ENCODE results near the gene ENGASE. TPM values are rescaled to one million over a fixed set of nuclear protein-coding genes. Genes with fewer than 3 reads are reported as not detected.

ENGASE gene
- total RNA-seq, 4 donors from 2014 or later = 29.9 to 64.8 (median 57.1) TPM

DNA sequence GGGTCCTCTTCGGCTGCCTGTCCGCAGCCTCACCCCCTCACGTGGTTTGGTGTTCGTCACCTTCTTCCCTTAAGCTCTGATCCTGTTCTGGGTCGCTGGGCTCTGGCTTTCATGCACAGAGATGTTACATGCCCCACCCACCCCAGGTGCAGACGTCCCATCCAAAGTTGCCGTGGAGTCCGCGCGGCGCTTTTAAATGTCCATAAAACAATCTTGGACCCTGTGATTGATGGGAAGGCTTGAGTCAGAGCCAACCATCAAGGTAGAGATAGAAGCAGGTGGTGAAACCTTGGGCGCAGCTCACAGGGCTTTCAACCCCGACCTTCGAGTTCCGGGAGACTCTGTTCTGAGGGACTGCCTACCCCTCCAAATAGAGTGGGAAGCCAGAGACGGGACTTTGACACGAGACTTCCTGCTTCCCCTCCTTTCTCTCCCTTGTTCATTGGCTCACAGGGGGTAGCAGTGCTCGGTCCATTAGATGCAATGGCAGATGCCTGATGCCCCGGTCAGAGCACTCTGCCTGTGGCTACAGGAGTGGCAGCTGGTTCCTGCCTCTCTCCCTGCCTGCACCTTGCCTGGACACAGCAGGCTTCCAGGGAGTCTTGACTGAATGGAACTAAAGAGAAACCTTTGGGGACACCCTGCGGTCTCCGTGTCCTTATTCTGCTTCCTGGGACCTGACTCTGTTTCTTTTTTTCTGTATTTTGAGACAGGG is 4.0 kb downstream of the ENGASE start:
- Histone ChIP-seq H3K36me3 (peaks cover 0 to 66% (median 10%) of the 10 kb centered on the region in 3 donors), H3K4me1 (peaks cover 0 to 30% (median 11%) of the 10 kb centered on the region in 4 donors), H3K4me3 (no peak overlapping the region), H3K9me3 (no peaks in the 10 kb centered on the region), H3K27me3 (no peaks in the 10 kb centered on the region), H3K27ac (no peak overlapping the region)
- 84 to 91% methylated on average over 20 to 21 of the region's 21 CpGs for WGBS, 2 donors
- TF ChIP-seq, protein P1, sequence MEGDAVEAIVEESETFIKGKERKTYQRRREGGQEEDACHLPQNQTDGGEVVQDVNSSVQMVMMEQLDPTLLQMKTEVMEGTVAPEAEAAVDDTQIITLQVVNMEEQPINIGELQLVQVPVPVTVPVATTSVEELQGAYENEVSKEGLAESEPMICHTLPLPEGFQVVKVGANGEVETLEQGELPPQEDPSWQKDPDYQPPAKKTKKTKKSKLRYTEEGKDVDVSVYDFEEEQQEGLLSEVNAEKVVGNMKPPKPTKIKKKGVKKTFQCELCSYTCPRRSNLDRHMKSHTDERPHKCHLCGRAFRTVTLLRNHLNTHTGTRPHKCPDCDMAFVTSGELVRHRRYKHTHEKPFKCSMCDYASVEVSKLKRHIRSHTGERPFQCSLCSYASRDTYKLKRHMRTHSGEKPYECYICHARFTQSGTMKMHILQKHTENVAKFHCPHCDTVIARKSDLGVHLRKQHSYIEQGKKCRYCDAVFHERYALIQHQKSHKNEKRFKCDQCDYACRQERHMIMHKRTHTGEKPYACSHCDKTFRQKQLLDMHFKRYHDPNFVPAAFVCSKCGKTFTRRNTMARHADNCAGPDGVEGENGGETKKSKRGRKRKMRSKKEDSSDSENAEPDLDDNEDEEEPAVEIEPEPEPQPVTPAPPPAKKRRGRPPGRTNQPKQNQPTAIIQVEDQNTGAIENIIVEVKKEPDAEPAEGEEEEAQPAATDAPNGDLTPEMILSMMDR (IDR thresholded peaks at IDR 0.05) = no peak
- TF ChIP-seq EP300 (IDR thresholded peaks at IDR 0.05) (no peak), POLR2A (IDR thresholded peaks at IDR 0.05) (no peak)
- DNase-seq (ENCODE audit: low spot score in 2 of 2) = no peak

DNA sequence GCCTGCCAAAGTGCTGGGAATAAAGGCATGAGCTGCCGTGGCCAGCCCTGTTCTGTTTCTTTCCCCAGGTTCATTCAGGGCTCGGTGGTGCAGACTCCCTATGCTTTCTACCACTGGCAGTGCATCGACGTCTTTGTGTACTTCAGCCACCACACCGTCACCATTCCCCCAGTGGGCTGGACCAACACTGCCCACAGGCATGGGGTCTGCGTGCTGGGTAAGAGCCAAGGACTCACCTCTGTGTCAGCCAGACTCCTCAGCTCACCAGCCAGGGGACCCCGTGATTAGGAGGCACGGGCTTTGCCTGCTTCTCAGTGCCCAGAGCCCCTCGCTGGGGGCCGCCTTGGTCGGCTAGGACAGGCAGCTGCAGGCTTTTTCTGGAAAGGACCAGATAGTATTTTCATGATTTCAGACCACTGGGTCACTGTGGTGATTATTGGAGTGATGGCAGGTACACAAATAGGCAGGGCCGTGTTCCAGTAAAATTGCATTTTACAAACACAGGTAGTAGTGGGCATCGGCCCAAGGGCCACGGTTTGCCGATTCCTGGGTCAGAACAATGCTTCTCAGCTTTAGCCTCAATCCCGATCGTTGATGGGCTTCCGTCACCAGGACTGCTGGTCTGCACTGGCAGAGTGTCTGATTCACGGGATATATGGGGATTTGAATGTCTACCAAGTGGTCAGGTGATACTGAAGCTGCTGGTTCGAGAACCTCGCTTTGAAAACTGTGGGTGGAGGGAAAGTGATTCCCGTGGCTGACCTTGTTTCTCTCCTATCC is 5.0 kb downstream of the ENGASE start:
- Histone ChIP-seq H3K36me3 (peaks cover 0 to 76% (median 10%) of the 10 kb centered on the region in 3 donors), H3K4me3 (no peak overlapping the region), H3K9me3 (no peaks in the 10 kb centered on the region), H3K27me3 (no peaks in the 10 kb centered on the region), H3K4me1 (peaks cover 0 to 24% (median 9%) of the 10 kb centered on the region in 4 donors), H3K27ac (no peak overlapping the region)
- WGBS, 2 donors = 93% methylated on average over 22 of the region's 22 CpGs
- DNase-seq (ENCODE audit: low spot score in 2 of 2) = no peak
- TF ChIP-seq, protein P1 (IDR thresholded peaks at IDR 0.05) = no peak
- no peak for TF ChIP-seq POLR2A (IDR thresholded peaks at IDR 0.05)
- no peak for TF ChIP-seq EP300 (IDR thresholded peaks at IDR 0.05)

DNA sequence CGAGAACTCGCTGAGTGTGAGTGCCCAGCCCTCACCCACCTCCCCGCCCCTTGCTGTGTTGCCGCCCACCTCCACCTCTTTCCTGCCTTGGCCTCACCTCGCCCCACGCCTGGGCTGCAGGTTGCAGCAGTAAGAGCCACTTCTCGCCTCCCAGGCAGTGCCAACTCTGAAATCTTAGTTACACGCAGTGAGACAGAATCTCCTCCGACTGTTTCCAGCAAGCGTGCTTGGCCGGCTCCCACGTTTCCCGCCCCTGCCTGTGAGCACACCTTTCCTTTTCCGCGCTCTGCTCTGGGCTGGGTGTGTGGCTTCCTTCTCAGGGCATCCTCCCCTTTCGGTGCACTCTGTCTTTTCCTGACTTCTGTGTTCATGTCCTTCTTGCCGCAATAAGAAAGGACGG is 5.7 kb downstream of the ENGASE start:
- Histone ChIP-seq H3K36me3 (peaks cover 0 to 83% (median 10%) of the 10 kb centered on the region in 3 donors), H3K9me3 (no peaks in the 10 kb centered on the region), H3K4me1 (peaks cover 0 to 22% (median 8%) of the 10 kb centered on the region in 4 donors), H3K27ac (no peak overlapping the region), H3K4me3 (no peak overlapping the region), H3K27me3 (no peaks in the 10 kb centered on the region)
- TF ChIP-seq, protein P1 (IDR thresholded peaks at IDR 0.05) = no peak
- no peak for TF ChIP-seq EP300 (IDR thresholded peaks at IDR 0.05)
- TF ChIP-seq POLR2A (IDR thresholded peaks at IDR 0.05) = no peak
- WGBS, 2 donors = 91 to 95% methylated on average over 17 to 18 of the region's 18 CpGs
- DNase-seq (ENCODE audit: low spot score in 2 of 2) = no peak

DNA sequence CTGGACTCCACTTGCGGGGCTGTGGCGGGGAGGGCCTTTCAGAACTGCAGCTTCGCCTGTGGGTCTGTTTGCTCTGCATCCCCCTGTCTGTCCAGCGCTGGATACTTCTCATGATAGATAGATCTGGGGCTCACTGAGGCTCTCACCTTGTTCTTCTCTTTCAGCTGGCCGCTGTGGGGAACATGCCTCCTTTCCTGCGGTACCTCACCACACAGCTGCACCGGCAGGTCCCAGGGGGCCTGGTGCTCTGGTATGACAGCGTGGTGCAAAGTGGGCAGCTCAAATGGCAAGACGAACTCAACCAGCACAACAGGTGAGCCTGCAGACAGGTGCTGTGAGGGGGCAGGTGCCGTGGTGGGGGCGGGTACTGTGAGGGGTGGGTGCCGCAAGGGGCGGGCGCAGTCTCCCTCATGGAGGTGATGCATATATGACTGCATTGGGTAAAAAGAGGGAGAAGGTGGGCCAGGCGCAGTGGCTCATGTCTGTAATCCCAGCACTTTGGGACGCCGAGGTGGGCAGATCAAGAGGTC is 6.2 kb downstream of the ENGASE start:
- WGBS, 2 donors = 93 to 94% methylated on average over 17 of the region's 17 CpGs
- Histone ChIP-seq H3K27me3 (no peaks in the 10 kb centered on the region), H3K4me1 (peaks cover 0 to 17% (median 3%) of the 10 kb centered on the region in 4 donors), H3K27ac (no peak overlapping the region), H3K4me3 (no peak overlapping the region), H3K9me3 (no peaks in the 10 kb centered on the region), H3K36me3 (peaks cover 0 to 88% (median 10%) of the 10 kb centered on the region in 3 donors)
- TF ChIP-seq, protein P1 (IDR thresholded peaks at IDR 0.05) = no peak
- TF ChIP-seq POLR2A (IDR thresholded peaks at IDR 0.05) = no peak
- no peak for DNase-seq (ENCODE audit: low spot score in 2 of 2)

Data from tibial nerve (tissue), 4 donors.